Panc1 (cell line): ENCODE data around the gene CHD6. TPM values are rescaled to one million over a fixed set of nuclear protein-coding genes. Genes with fewer than 3 reads are reported as not detected.

ENCODE experiments used
- ATAC-seq: fragments of 200-7000 bp; cut with Tn5 transposase; 2 replicates; pipeline ENCODE4 v1.9.1; 2020; ENCODE audit warnings: mild to moderate bottlenecking, moderate library complexity
- BruUV-seq: library from RNA; stranded (reverse); fragments of 400-500 nt; replicated peaks from 2 replicates; lab custom pipeline; 2021; lab: Mats Ljungman, UMichigan
- CTCF ChIA-PET: fragments of 300-600 bp; sonication (Branson Sonifier 250); formaldehyde crosslinking; loops from one replicate; lab custom pipeline; 2022; ENCODE audit warnings: antibody characterized with exemption; lab: Charles Lee
- POLR2A ChIA-PET: fragments of 300-600 bp; sonication (Branson Sonifier 250); formaldehyde crosslinking; loops from one replicate; lab custom pipeline; 2022; ENCODE audit warnings: antibody characterized with exemption; lab: Charles Lee
- DNase-seq: peaks from one replicate; pipeline ENCODE4 v3.0.0-alpha.2; 2010; ENCODE audit warnings: low read depth, low spot score
- H3K27ac ChIP-seq: 2 replicates; pipeline ENCODE4 v1.5.1; 2011; ENCODE audit warnings: mild to moderate bottlenecking, low read length, inconsistent platforms
- H3K27me3 ChIP-seq: fragments of 200-500 bp; sonication (Bioruptor generic); 2 replicates; pipeline ENCODE4 v1.6.0; 2014; ENCODE audit warnings: low read length, inconsistent platforms; ENCODE audit not compliant: control insufficient read depth, insufficient read depth
- H3K36me3 ChIP-seq: fragments of 200-500 bp; sonication (Bioruptor generic); 2 replicates; pipeline ENCODE4 v1.5.1; 2014; ENCODE audit warnings: inconsistent platforms, mild to moderate bottlenecking, low read length, moderate library complexity; ENCODE audit not compliant: control insufficient read depth, insufficient read depth
- H3K4me1 ChIP-seq: 2 replicates; pipeline ENCODE4 v1.5.1; 2011; ENCODE audit warnings: inconsistent platforms, mild to moderate bottlenecking, low read length, moderate library complexity; ENCODE audit not compliant: control insufficient read depth, insufficient read depth
- H3K4me3 ChIP-seq, 2 experiments: 2 replicates each; pipeline ENCODE4 v1.5.1; 2011 to 2012; ENCODE audit warnings: low read depth in 2 of 2, low read length in 2 of 2, mild to moderate bottlenecking in 2 of 2, inconsistent platforms in 1 of 2, moderate library complexity in 1 of 2
- H3K9me3 ChIP-seq: fragments of 200-500 bp; sonication (Bioruptor generic); 2 replicates; pipeline ENCODE4 v1.5.1; 2014; ENCODE audit warnings: low read depth, mild to moderate bottlenecking, inconsistent platforms, low read length, moderate library complexity; ENCODE audit not compliant: control insufficient read depth, insufficient read depth
- POLR2AphosphoS5 ChIP-seq: IDR thresholded peaks from 2 replicates; pipeline ENCODE4 v1.6.1; 2012; ENCODE audit warnings: mild to moderate bottlenecking, low read depth, low read length, moderate library complexity
- SIN3A ChIP-seq: IDR thresholded peaks from 2 replicates; pipeline ENCODE4 v1.6.1; 2012; ENCODE audit warnings: low read depth, mild to moderate bottlenecking, low read length, moderate library complexity, borderline replicate concordance; ENCODE audit not compliant: insufficient read depth
- TCF7L2 ChIP-seq: IDR thresholded peaks from 2 replicates; pipeline ENCODE4 v1.6.1; 2011; ENCODE audit warnings: mild to moderate bottlenecking, low read depth, low read length, inconsistent platforms
- in situ Hi-C: cut with HindIII; loops from 2 replicates; pipeline ENCODE4 v1.10.0; 2016; ENCODE audit warnings: low sequenced_read_pairs, low pct_unique_long_range_greater_than_20kb
- intact Hi-C: fragments of 100-400 bp; cut with micrococcal nuclease; formaldehyde crosslinking; loops from one replicate; pipeline ENCODE4 v1.10.0; 2022; ENCODE audit not compliant: unreplicated experiment
- total RNA-seq: library from RNA; stranded (reverse); gene quantifications from one replicate; pipeline ENCODE4 v1.2.1, GENCODE V29; 2021; ENCODE audit not compliant: unreplicated experiment
- TF ChIP-seq, protein P1 (sequence below), 2 experiments: IDR thresholded peaks; 2 replicates each; pipeline ENCODE4 v1.6.1; 2011 to 2012; ENCODE audit warnings: low read depth in 2 of 2, control low read depth in 1 of 2, low read length in 1 of 2, mild to moderate bottlenecking in 1 of 2, moderate library complexity in 1 of 2; ENCODE audit not compliant: insufficient read depth in 1 of 2
- TF ChIP-seq, protein P2 (sequence below): fragments of 450-650 bp; IDR thresholded peaks from 2 replicates; pipeline ENCODE4 v1.5.1; 2017; ENCODE audit warnings: mild to moderate bottlenecking

The CHD6 gene
- total RNA-seq, 1 experiment from 2014 or later = 21.3 TPM

DNA sequence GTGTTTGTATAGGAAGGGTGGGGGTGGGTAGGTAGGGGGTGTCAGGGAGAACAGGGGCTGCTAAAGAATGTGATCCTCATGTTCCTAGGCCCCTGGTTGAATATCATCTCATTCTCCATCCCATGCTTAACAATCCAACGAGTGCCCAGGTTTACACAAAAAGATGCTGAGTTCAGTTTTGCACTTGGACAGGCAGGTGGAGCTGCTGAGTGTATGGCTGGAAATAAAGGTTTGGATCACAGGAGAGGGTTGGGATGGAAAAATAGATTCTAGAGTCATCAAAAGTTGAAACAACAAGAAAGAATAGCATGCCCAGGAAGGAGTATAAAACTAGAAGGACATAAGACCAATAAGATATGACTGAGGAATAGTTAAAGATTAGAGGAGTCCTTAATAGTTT is 14.2 kb downstream of the CHD6 start:
- no peaks in the 10 kb centered on the region for H3K36me3 ChIP-seq
- ATAC-seq = no peak; the same call in 1 of the 2 replicates
- no peaks in the 10 kb centered on the region for H3K4me1 ChIP-seq
- CTCF ChIA-PET = no interaction called here
- DNase-seq = no peak
- POLR2A ChIA-PET = no interaction called here
- intact Hi-C loops = no loop called here
- in situ Hi-C loops = no loop called here
- peaks cover 21% of the 10 kb centered on the region for H3K9me3 ChIP-seq
- no TSS peak for BruUV-seq
- H3K27me3 ChIP-seq = no peaks in the 10 kb centered on the region
- no peak overlapping the region for H3K4me3 ChIP-seq
- H3K27ac ChIP-seq = no peak overlapping the region
- TF ChIP-seq SIN3A = no peak
- TF ChIP-seq, protein P1, sequence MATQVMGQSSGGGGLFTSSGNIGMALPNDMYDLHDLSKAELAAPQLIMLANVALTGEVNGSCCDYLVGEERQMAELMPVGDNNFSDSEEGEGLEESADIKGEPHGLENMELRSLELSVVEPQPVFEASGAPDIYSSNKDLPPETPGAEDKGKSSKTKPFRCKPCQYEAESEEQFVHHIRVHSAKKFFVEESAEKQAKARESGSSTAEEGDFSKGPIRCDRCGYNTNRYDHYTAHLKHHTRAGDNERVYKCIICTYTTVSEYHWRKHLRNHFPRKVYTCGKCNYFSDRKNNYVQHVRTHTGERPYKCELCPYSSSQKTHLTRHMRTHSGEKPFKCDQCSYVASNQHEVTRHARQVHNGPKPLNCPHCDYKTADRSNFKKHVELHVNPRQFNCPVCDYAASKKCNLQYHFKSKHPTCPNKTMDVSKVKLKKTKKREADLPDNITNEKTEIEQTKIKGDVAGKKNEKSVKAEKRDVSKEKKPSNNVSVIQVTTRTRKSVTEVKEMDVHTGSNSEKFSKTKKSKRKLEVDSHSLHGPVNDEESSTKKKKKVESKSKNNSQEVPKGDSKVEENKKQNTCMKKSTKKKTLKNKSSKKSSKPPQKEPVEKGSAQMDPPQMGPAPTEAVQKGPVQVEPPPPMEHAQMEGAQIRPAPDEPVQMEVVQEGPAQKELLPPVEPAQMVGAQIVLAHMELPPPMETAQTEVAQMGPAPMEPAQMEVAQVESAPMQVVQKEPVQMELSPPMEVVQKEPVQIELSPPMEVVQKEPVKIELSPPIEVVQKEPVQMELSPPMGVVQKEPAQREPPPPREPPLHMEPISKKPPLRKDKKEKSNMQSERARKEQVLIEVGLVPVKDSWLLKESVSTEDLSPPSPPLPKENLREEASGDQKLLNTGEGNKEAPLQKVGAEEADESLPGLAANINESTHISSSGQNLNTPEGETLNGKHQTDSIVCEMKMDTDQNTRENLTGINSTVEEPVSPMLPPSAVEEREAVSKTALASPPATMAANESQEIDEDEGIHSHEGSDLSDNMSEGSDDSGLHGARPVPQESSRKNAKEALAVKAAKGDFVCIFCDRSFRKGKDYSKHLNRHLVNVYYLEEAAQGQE (IDR thresholded peaks at IDR 0.05; ENCODE audit: insufficient read depth in 1 of 2, low read depth in 2 of 2, low read length in 1 of 2) = no peak
- TF ChIP-seq TCF7L2 = no peak
- no peak for TF ChIP-seq POLR2AphosphoS5
- TF ChIP-seq, protein P2, sequence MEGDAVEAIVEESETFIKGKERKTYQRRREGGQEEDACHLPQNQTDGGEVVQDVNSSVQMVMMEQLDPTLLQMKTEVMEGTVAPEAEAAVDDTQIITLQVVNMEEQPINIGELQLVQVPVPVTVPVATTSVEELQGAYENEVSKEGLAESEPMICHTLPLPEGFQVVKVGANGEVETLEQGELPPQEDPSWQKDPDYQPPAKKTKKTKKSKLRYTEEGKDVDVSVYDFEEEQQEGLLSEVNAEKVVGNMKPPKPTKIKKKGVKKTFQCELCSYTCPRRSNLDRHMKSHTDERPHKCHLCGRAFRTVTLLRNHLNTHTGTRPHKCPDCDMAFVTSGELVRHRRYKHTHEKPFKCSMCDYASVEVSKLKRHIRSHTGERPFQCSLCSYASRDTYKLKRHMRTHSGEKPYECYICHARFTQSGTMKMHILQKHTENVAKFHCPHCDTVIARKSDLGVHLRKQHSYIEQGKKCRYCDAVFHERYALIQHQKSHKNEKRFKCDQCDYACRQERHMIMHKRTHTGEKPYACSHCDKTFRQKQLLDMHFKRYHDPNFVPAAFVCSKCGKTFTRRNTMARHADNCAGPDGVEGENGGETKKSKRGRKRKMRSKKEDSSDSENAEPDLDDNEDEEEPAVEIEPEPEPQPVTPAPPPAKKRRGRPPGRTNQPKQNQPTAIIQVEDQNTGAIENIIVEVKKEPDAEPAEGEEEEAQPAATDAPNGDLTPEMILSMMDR = peak; percentile 48; the same call in 1 of the 2 replicates

DNA sequence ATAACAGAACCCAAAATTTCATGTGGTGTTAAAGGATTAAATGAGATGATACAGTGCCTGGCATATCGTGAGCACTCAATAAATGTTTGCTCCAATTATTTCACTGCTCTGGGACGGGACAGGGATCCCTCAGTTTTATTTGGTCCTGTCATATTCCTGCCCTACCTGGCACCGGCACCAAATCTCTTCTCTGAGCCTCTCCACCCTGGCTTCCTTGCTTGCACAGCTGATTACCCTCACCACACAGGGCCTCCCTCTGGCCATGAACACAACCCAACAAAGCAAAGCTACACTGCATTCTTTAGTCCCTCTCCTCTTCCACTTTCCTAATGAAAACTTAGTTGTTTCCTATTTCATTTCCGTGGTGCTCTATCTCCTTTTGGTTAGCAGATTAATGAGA is 16.4 kb downstream of the CHD6 start:
- Histone ChIP-seq H3K9me3 (peaks cover 30% of the 10 kb centered on the region), H3K36me3 (no peaks in the 10 kb centered on the region), H3K4me3 (no peak overlapping the region), H3K27me3 (no peaks in the 10 kb centered on the region), H3K4me1 (no peaks in the 10 kb centered on the region), H3K27ac (no peak overlapping the region)
- ATAC-seq = no peak
- no peak for DNase-seq
- BruUV-seq = no TSS peak
- intact Hi-C loops (no loop called here), in situ Hi-C loops (no loop called here)
- ChIA-PET CTCF (no interaction called here), POLR2A (no interaction called here)
- TF ChIP-seq, protein P2 = no peak
- TF ChIP-seq, protein P1 (IDR thresholded peaks at IDR 0.05; ENCODE audit: insufficient read depth in 1 of 2, low read depth in 2 of 2, low read length in 1 of 2) = no peak
- TF ChIP-seq TCF7L2 (no peak), POLR2AphosphoS5 (no peak), SIN3A (no peak)
